Suprapubic skin (tissue), 3 donors: ENCODE data around the gene C20orf96.

Experiments
- POLR2A ChIP-seq, 2 donors: fragments of 450-650 bp; IDR thresholded peaks; one replicate each; pipeline ENCODE4 v1.6.1; 2017; ENCODE audit warnings: antibody characterized with exemption in 2 of 2, mild to moderate bottlenecking in 2 of 2, moderate library complexity in 2 of 2
- TF ChIP-seq, protein P1 (sequence below), 2 donors: fragments of 200-600 bp in 1 of 2; fragments of 450-650 bp in 1 of 2; sonication (generic) in 1 of 2; IDR thresholded peaks; one replicate each; pipeline ENCODE4 v1.5.1; 2016 to 2019; ENCODE audit warnings: antibody characterized with exemption in 2 of 2, mild to moderate bottlenecking in 1 of 2, moderate library complexity in 1 of 2

DNA sequence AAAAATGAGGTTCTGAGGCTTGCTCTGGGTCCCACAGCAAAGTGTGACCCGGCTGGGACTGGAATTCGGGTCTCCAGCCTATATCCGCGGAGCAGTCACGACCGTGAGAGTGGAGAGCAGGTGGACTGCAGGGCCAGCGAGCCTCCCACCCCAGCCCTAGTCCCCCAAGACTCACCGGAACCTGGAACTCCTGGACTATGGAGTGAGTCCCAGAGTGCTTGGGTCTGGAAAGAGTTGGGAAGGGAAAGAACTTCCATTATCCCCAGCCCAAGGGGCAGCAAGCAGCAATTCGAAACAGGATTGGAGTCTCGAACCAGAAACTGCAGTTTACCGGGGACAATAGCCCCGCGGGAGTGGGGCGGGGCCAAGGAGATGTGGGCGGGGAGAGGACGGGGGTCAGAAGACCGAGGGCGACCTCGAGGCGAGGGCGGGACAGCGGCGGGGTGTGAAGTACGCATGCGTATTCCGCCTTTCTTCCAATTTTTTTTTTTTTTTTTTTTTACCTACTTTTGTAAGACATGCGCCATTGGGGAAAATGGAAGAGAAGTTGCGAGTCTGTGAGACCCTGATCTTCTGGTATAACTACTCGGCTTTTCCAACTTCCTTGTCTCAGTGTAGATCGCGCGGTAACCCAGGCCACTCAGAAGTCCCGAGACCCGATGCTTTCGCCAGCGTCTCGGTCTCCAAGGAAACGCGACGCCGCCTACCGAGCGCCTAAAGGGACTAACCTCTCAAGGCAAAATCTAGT, at the start of gene C20orf96:
- TF ChIP-seq, protein P1, sequence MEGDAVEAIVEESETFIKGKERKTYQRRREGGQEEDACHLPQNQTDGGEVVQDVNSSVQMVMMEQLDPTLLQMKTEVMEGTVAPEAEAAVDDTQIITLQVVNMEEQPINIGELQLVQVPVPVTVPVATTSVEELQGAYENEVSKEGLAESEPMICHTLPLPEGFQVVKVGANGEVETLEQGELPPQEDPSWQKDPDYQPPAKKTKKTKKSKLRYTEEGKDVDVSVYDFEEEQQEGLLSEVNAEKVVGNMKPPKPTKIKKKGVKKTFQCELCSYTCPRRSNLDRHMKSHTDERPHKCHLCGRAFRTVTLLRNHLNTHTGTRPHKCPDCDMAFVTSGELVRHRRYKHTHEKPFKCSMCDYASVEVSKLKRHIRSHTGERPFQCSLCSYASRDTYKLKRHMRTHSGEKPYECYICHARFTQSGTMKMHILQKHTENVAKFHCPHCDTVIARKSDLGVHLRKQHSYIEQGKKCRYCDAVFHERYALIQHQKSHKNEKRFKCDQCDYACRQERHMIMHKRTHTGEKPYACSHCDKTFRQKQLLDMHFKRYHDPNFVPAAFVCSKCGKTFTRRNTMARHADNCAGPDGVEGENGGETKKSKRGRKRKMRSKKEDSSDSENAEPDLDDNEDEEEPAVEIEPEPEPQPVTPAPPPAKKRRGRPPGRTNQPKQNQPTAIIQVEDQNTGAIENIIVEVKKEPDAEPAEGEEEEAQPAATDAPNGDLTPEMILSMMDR (IDR thresholded peaks at IDR 0.05): peak in 1 of 2 donors; percentile 31
- no peak for TF ChIP-seq POLR2A (IDR thresholded peaks at IDR 0.05)
